Subcutaneous abdominal adipose tissue (tissue), 5 donors: ENCODE data around the gene IRAK4.

ENCODE experiments used
- H3K27ac ChIP-seq: one replicate; pipeline ENCODE4 v1.7.0; 2013; ENCODE audit warnings: low read depth, mild to moderate bottlenecking, inconsistent platforms, low read length, moderate library complexity
- H3K27me3 ChIP-seq, 5 donors: one replicate each; pipeline ENCODE4 v1.7.0; 2013; ENCODE audit warnings: low read length in 5 of 5, inconsistent platforms in 1 of 5; ENCODE audit not compliant: control insufficient read depth in 5 of 5, insufficient read depth in 4 of 5
- H3K36me3 ChIP-seq, 5 donors: one replicate each; pipeline ENCODE4 v1.7.0; 2013; ENCODE audit warnings: low read length in 5 of 5; ENCODE audit not compliant: control insufficient read depth in 5 of 5, insufficient read depth in 5 of 5
- H3K4me1 ChIP-seq, 5 donors: one replicate each; pipeline ENCODE4 v1.7.0; 2013; ENCODE audit warnings: low read length in 5 of 5, mild to moderate bottlenecking in 3 of 5, moderate library complexity in 1 of 5; ENCODE audit not compliant: control insufficient read depth in 5 of 5, insufficient read depth in 5 of 5
- H3K4me3 ChIP-seq, 5 donors: one replicate each; pipeline ENCODE4 v1.7.0; 2013; ENCODE audit warnings: low read length in 5 of 5, low read depth in 1 of 5
- H3K9ac ChIP-seq, 5 donors: one replicate each; pipeline ENCODE4 v1.7.0; 2013; ENCODE audit warnings: low read length in 5 of 5, mild to moderate bottlenecking in 4 of 5, moderate library complexity in 3 of 5
- H3K9me3 ChIP-seq, 5 donors: one replicate each; pipeline ENCODE4 v1.7.0; 2013; ENCODE audit warnings: low read length in 5 of 5; ENCODE audit not compliant: control insufficient read depth in 5 of 5
- donor health status: healthy.
- donor health status: healthy.
- donor health status: healthy.
- donor health status: healthy.
- donor health status: healthy.

The IRAK4 gene

DNA sequence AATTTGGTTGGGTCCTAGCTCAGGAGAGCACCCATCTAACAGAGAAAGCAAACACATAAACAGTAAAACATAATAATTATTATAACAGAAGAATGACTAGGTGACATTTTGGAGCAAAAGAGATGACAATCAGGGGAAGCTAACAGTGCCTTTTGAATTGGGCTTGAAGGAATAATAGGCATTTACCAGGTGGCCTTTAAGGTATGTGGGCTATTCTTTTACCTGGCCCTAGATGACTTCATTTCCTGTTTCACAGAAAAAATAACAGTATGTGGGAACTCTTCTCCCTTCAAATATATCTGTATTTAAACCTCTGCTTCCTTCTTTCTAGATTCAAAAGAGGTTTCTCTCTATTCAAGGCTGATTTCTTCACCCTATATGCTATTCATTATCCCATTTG is 3.8 kb downstream of the IRAK4 start:
- no peaks in the 10 kb centered on the region for H3K27me3 ChIP-seq
- no peak overlapping the region for H3K9ac ChIP-seq
- no peak overlapping the region for H3K4me3 ChIP-seq
- no peaks in the 10 kb centered on the region for H3K36me3 ChIP-seq
- no peak overlapping the region for H3K27ac ChIP-seq
- H3K4me1 ChIP-seq, result peaks cover 2 to 23% (median 21%) of the 10 kb centered on the region in 5 donors
- H3K9me3 ChIP-seq, result no peaks in the 10 kb centered on the region

GRCh38 chr12:43763769-43764168 is 5.0 kb downstream of the IRAK4 start:
- Histone ChIP-seq H3K4me1 (peaks cover 2 to 15% (median 14%) of the 10 kb centered on the region in 5 donors), H3K27me3 (no peaks in the 10 kb centered on the region), H3K27ac (no peak overlapping the region), H3K4me3 (no peak overlapping the region), H3K9ac (no peak overlapping the region), H3K36me3 (no peaks in the 10 kb centered on the region), H3K9me3 (no peaks in the 10 kb centered on the region)

- Histone ChIP-seq H3K4me3 (no peak overlapping the region), H3K27ac (no peak overlapping the region), H3K4me1 (peaks cover 2 to 11% (median 10%) of the 10 kb centered on the region in 5 donors), H3K36me3 (peaks cover 0 to 6% (median 2%) of the 10 kb centered on the region in 5 donors), H3K9ac (no peak overlapping the region), H3K27me3 (no peaks in the 10 kb centered on the region), H3K9me3 (no peaks in the 10 kb centered on the region)
These were observed 5.8 kb downstream of the IRAK4 start for GRCh38 chr12:43764528-43764927.

DNA sequence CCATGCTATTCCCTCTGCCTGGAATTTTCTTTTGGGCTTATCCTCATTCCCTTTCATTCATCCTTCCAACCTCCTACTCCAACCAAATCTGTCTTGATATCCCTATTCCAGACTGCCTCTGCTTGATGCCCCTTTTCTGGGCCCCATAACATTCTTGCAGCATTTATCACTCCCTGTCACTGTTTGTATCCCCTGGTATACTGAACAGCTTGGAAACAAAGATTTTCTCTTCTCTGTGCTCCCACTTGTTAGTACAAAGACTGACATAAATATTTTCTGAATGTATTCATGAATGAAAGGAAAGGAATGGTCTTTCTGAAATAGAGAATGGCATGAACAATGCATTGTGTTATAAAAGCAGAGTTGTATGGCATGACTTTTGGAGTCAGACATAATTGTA is 7.5 kb downstream of the IRAK4 start:
- no peak overlapping the region for H3K27ac ChIP-seq
- H3K4me1 ChIP-seq, result no peaks in the 10 kb centered on the region
- no peaks in the 10 kb centered on the region for H3K9me3 ChIP-seq
- no peak overlapping the region for H3K9ac ChIP-seq
- peaks cover 6 to 12% (median 9%) of the 10 kb centered on the region in 5 donors for H3K36me3 ChIP-seq
- no peak overlapping the region for H3K4me3 ChIP-seq
- H3K27me3 ChIP-seq, result no peaks in the 10 kb centered on the region

- no peaks in the 10 kb centered on the region for H3K9me3 ChIP-seq
- H3K4me1 ChIP-seq, result no peaks in the 10 kb centered on the region
- peaks cover 50 to 64% (median 58%) of the 10 kb centered on the region in 5 donors for H3K36me3 ChIP-seq
- no peak overlapping the region for H3K4me3 ChIP-seq
- no peaks in the 10 kb centered on the region for H3K27me3 ChIP-seq
- H3K9ac ChIP-seq, result no peak overlapping the region
- no peak overlapping the region for H3K27ac ChIP-seq
These were observed 17.7 kb downstream of the IRAK4 start for GRCh38 chr12:43776498-43776897.

- no peak overlapping the region for H3K27ac ChIP-seq
- H3K36me3 ChIP-seq, result peaks cover 32 to 52% (median 45%) of the 10 kb centered on the region in 5 donors
- no peaks in the 10 kb centered on the region for H3K27me3 ChIP-seq
- no peak overlapping the region for H3K4me3 ChIP-seq
- no peaks in the 10 kb centered on the region for H3K9me3 ChIP-seq
- H3K4me1 ChIP-seq, result peaks cover 0 to 7% (median 0%) of the 10 kb centered on the region in 5 donors
- H3K9ac ChIP-seq, result no peak overlapping the region
These were observed 28.3 kb downstream of the IRAK4 start for GRCh38 chr12:43786899-43787693.

- Histone ChIP-seq H3K9ac (no peak overlapping the region), H3K27me3 (no peaks in the 10 kb centered on the region), H3K4me1 (peaks cover 0 to 7% (median 0%) of the 10 kb centered on the region in 5 donors), H3K27ac (no peak overlapping the region), H3K36me3 (peaks cover 19 to 30% (median 26%) of the 10 kb centered on the region in 5 donors), H3K4me3 (no peak overlapping the region), H3K9me3 (no peaks in the 10 kb centered on the region)
These were observed 31.2 kb downstream of the IRAK4 start for GRCh38 chr12:43789941-43790340.

DNA sequence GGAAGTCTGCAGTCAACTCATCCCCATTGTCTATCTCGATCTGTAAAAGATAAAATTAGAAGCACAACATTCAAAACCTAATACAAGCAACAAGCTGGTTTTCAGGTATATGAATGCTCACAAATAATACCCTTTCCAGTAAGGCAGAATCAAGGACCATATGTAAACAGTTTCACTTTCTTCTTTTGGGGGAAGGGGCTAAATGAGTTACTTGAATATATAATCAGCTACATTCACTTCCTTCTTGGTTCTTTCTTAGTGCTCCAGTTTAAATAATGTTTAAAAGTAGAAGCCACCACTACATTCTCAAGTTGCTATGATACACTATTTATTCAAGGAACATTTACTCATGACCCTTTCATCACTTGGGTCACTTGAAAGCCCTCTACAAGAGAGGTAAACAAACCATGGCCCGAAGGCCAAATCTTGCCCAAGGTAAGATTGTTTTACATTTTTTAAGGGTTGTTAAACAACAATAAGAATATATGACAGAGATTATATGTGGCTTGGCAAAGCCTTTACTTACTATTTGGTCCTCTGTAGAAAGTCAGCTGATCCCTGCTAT is 37.0 kb downstream of the IRAK4 start:
- H3K4me1 ChIP-seq, result no peaks in the 10 kb centered on the region
- H3K36me3 ChIP-seq, result peaks cover 36 to 58% (median 52%) of the 10 kb centered on the region in 5 donors
- H3K27ac ChIP-seq, result no peak overlapping the region
- H3K9me3 ChIP-seq, result no peaks in the 10 kb centered on the region
- no peak overlapping the region for H3K9ac ChIP-seq
- H3K27me3 ChIP-seq, result no peaks in the 10 kb centered on the region
- H3K4me3 ChIP-seq, result no peak overlapping the region

DNA sequence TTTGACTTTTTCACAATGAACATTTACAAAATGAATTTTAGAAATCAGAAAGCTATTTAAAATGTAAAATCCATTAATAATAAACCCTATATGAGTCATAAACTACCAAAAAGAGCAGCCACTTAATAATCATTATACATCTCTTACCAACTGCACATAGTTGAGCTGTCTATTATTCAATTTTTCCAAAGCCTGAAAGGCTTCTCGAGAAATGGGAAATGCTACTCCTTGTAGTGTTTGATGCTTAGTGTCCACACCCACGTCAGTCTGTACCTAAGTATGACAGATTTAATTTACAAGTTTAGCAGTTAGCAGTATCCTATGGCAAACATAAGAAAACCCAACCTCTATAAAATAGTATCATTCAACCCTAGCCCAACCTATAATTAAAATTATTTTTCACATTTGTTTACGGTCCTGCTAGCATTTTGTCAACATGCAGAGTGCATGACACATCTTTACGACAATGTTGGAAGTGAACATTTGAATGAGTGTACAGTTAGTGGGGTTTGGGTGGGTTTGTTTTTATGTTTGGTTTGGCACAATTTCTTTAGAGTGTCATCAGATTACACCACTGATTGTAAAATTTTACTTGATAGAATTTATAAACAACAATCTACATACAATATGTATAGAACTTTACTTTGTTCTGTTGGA is 38.9 kb downstream of the IRAK4 start:
- no peak overlapping the region for H3K4me3 ChIP-seq
- no peak overlapping the region for H3K27ac ChIP-seq
- no peak overlapping the region for H3K9ac ChIP-seq
- H3K9me3 ChIP-seq, result no peaks in the 10 kb centered on the region
- H3K4me1 ChIP-seq, result no peaks in the 10 kb centered on the region
- no peaks in the 10 kb centered on the region for H3K27me3 ChIP-seq
- H3K36me3 ChIP-seq, result peaks cover 36 to 65% (median 60%) of the 10 kb centered on the region in 5 donors
